Measurements from ENCODE around the gene PNPO. TPM values are rescaled to one million over a fixed set of nuclear protein-coding genes. Genes with fewer than 3 reads are reported as not detected.

The PNPO gene
- total RNA-seq, 2 donors from 2014 or later: 27.8 to 55.4 TPM

DNA sequence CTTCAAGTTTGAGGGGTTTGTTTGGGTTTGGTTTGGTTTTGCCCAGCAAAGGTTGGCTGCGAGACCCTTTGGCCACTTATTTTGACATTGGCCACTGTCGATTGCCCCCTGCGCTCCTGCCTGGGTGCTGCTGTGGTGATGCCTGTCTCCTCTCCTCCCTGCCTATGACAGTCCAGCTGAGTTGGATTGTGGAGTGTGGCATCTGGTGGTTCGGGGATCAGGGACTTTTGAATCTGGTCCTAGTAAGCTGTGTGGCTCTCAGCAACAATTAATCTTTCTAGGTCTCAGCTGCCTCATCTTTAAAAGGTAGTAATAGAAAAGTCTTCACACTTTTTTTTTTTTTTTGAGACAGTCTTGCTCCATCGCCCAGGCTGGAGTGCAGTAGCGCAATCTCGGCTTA, 56.7 kb downstream of the PNPO start:
- DNase-seq (no peak), ATAC-seq (no peak)
- Histone ChIP-seq H3K9me3 (no peaks in the 10 kb centered on the region), H3K4me1 (peaks cover 31% of the 10 kb centered on the region), H3K4me3 (no peak overlapping the region), H3K36me3 (replicated peaks in 1 of 2; ENCODE audit: insufficient read depth in 1 of 2, low read depth in 2 of 2) (no peaks in the 10 kb centered on the region), H3K27ac (no peak overlapping the region), H3K27me3 (no peaks in the 10 kb centered on the region)
- intact Hi-C loops (cut with DNase I): no loop called here
- TF ChIP-seq POLR2A (IDR thresholded peaks at IDR 0.05) (no peak), CTCF (IDR thresholded peaks at IDR 0.05) (no peak)
- WGBS, 2 donors: 86 to 98% methylated on average over 6 to 7 of the region's 7 CpGs

Other genes starting within 250 kb of the PNPO start
- 10 to 100 TPM in 1 of 2 donors, 1 to 10 TPM in 1; 8.0 to 13.2 TPM for gene TBKBP1, start 247.4 kb upstream of the PNPO start, total RNA-seq
- 1 to 10 TPM in 1 of 2 donors, not detected in 1; 1.0 TPM for gene TBX21, start 208.3 kb upstream of the PNPO start, total RNA-seq
- gene OSBPL7, start 119.8 kb upstream of the PNPO start, total RNA-seq: 10 to 100 TPM; 18.2 to 42.2 TPM
- 10 to 100 TPM in 1 of 2 donors, 1 to 10 TPM in 1; 4.3 to 29.8 TPM for gene MRPL10, start 110.0 kb upstream of the PNPO start, total RNA-seq
- not detected for gene LRRC46, start 109.9 kb upstream of the PNPO start, total RNA-seq
- gene SCRN2, start 100.3 kb upstream of the PNPO start, total RNA-seq: 10 to 100 TPM; 37.2 to 45.7 TPM
- gene SP6, start 90.4 kb upstream of the PNPO start, total RNA-seq: under 1 TPM; 0.26 to 0.99 TPM
- gene SP2, start 45.3 kb upstream of the PNPO start, total RNA-seq: 1 to 10 TPM; 4.7 to 6.3 TPM
- gene PRR15L, start 16.3 kb downstream of the PNPO start, total RNA-seq: 10 to 100 TPM; 36.6 to 63.3 TPM
- 100 to 1,000 TPM; 209 to 588 TPM for gene CDK5RAP3, start 29.5 kb downstream of the PNPO start, total RNA-seq
- 10 to 100 TPM in 1 of 2 donors, 1 to 10 TPM in 1; 7.0 to 43.5 TPM for gene COPZ2, start 96.2 kb downstream of the PNPO start, total RNA-seq
- 10 to 100 TPM; 39.4 to 74.2 TPM for gene NFE2L1, start 106.8 kb downstream of the PNPO start, total RNA-seq
- gene CBX1, start 159.9 kb downstream of the PNPO start, total RNA-seq: 10 to 100 TPM; 15.8 to 34.2 TPM
- 10 to 100 TPM in 1 of 2 donors, 1 to 10 TPM in 1; 5.4 to 10.9 TPM for gene SNX11, start 166.2 kb downstream of the PNPO start, total RNA-seq

Data from body of pancreas (tissue), 4 donors.